GM18870 (cell line): ENCODE data around the gene HAUS1.

ENCODE experiments used
- ATAC-seq: cut with Tn5 transposase; IDR thresholded peaks from one replicate; pipeline ENCODE4 v1.9.1; 2021; ENCODE audit warnings: moderate library complexity; ENCODE audit not compliant: unreplicated experiment

The HAUS1 gene

DNA sequence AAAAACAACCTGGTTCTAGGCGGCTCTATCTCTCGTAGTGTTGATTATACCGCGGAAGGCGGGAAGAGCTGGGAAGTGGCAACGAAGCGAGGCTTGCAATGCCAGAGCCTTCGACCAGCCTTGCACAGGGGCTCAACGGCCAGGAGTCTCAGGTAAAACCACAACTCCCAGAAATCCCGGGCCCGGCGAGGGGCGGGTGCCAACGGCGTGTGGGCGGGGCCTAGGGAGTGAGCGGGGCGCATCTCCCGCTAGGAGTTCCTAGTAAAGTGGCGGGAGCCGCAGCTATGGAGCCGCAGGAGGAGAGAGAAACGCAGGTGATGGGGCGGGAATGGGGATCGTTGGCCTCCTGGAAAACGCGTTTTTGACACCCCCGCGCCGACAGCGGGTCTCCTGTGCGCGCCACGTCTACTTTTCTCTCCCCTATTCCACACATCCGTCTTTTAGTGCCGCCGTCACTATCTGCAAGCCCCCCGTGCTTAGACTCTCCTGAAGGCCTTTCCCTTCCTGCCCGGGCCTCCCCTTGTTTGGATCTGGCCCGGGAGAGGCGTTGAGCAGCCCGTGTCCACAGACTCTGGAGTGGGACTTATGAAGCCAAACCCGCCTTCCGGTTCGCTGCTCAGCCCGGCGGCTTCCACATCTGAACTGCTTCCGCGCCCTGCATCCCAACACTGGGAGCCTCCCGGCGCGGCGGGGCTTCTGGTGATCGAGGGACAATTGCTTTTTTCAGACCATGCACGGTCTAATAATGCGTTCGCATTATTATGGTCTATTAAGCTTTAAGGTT is at the start of gene HAUS1:
TSS of gene HAUS1 (plus strand) at position 258 of the 784 bp plus-strand sequence. CDS start at position 285, 27 bp downstream.
- peak; percentile 66 for ATAC-seq

- ATAC-seq: peak; percentile 46
Measured at GRCh38 chr18:46054956-46055837, 49.0 kb upstream of the HAUS1 start.

DNA sequence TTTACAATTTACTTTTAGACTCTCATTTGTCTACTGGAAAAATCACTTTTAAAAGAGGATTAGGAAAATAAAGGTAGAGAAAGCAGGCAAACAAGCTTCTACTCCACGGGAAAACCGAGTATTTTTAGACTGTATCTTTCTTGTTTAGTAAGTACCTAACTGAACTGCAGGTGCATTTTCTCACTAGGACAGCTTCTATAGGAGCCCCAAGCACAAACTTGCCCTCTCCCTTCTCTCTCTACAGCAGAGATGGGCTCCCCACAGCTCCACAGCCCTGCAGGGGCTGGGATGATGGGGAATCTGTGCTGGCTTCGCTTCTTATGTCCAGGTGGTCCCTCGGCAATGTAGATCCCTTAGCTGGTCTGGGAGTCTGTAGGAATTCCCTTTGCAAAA is 48.4 kb upstream of the HAUS1 start:
- no peak for ATAC-seq

- no peak for ATAC-seq
Measured at GRCh38 chr18:46060359-46060841, 43.8 kb upstream of the HAUS1 start.

DNA sequence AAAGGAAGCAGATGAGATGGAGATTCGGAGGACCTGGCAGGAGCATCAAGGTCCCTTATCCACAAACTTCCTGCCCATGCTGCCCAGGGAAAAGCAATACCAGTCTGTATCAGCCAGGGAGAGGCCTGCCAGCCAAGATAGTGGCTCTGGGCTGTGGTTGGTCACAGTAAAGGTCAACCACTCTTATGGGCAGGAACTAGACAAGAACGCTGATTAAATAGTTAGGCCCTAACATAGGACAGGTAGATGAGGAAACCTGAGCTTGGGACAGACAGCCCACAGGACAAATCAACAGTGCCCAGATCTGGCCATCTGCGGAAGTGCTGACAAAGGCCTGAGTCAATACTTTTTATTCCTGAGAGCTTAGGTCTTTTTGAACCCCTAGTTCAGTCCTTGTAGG is 42.8 kb upstream of the HAUS1 start:
- no peak for ATAC-seq

DNA sequence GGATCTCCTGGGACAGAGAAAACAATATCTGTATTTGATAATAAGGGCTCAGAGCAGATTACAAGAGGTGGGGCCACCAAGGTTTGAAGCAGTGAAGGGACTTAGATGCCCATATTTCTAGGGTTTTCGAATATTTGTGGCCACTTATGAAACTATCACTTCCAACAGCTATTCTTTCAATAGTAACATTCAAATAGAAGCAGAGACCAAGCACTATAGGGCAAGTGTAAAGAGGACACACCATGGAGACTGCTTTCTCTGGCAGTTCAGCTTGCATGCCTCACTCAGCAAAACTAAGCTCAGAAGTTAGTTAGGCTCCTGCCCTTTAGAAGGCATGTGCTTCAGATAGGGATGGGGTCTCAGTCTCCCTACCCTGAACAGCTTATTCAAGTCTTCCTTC is 42.4 kb upstream of the HAUS1 start:
- ATAC-seq: no peak

DNA sequence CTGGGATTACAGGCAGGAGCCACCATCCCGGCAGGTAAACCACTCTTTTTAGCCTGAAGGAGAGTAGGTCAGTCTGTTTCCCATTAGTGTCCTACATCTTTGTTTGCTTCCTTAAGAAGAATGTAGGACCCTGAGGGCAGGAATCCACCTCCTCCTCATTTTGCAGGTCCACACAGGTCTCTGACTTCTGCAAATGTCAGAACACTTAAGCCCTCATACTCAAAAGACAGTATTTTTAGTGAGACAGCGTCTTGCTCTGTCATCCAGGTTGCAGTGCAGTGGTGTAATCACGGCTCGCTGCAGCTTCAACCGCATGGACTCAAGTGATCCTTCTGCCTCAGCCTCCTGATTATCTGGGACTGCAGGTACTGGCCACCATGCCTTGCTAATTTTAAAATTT is 41.4 kb upstream of the HAUS1 start:
- no peak for ATAC-seq

- ATAC-seq: no peak
Measured at GRCh38 chr18:46067438-46068007, 36.7 kb upstream of the HAUS1 start.

- ATAC-seq: no peak
Measured at GRCh38 chr18:46068763-46069162, 35.4 kb upstream of the HAUS1 start.

- no peak for ATAC-seq
Measured at GRCh38 chr18:46069524-46069923, 34.7 kb upstream of the HAUS1 start.

GRCh38 chr18:46070232-46070631 is 34.0 kb upstream of the HAUS1 start:
- ATAC-seq: no peak

GRCh38 chr18:46070815-46071652 is 33.2 kb upstream of the HAUS1 start:
- ATAC-seq: no peak

GRCh38 chr18:46071653-46072375 is 32.4 kb upstream of the HAUS1 start, which contains the start of gene PSTPIP2:
Gene PSTPIP2, minus strand, starts transcription at chr18:46072260. Its CDS starts 72 bp downstream, at chr18:46072188.
- no peak for ATAC-seq

DNA sequence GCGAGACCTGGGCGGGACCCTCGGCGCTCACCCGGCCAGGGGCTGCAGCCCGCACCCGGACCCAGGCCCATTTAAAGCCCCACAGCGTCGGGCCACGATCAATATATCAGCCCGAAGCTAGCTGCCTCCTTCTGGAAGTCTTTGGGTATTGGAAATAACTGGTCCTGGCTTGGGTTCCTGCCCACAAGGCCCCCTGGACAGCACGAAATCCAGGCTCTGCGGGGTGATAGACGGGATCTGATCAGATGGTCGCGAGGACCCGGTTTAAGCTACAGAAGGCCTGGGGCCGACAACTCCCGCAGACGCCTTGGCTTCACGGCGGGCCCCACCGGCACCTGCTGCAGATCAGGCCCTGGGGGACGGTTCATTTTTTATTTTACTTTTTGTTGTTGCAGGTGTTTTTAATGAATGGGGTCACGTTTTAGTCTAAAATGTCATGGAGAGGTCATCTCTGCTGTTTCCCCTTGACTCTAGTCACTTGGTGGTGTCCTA is 31.8 kb upstream of the HAUS1 start:
- no peak for ATAC-seq

- no peak for ATAC-seq
Measured at GRCh38 chr18:46072959-46073358, 31.2 kb upstream of the HAUS1 start.

GRCh38 chr18:46073474-46074331 is 30.5 kb upstream of the HAUS1 start:
- ATAC-seq: no peak

- no peak for ATAC-seq
Measured at GRCh38 chr18:46079336-46079735, 24.8 kb upstream of the HAUS1 start.

DNA sequence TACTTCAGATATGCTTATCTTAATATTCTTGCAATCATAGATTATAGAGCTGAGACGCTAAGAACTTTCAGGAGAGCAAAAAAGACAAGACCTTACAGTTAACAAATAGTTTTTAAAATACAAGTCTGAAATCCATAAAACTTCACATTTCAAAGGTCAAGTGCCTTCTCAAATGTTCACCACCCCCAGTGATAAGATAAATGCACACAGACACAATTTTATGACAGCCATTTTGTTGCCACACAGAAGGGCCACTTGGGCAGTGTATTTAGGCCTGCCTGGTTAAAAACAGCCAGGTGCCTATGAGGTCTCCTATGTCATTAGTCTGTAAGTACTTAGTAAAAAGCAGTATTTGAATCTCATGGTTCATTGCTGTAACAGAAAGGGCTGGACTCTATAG is 24.0 kb upstream of the HAUS1 start:
- ATAC-seq: no peak

DNA sequence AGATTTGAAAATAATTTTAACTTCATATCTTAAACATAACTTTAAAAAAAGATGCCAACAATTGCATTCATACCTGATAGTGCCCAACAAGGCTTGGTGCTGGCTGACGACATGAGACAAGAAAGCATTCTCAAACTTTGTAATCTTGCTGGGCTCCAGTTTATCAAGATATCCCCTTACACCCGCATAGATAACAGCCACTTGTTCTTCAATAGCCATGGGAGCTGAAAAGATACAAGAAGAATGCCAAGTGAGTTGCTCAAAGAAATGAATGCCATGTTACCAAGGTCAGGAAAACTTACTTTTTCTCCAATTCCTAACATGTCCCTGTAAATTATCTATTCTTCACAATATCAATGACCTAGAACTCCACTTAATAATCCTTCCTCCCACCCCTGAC is 19.8 kb upstream of the HAUS1 start:
- no peak for ATAC-seq
